ENCODE measurements around the gene CHD5. TPM values are rescaled to one million over a fixed set of nuclear protein-coding genes. Genes with fewer than 3 reads are reported as not detected.
"Not testable (repeated sequence)": the region's sequence is repeated elsewhere in the genome, so short reads cannot be mapped to it uniquely, and the experiment has no call there.

Gene CHD5
- total and polyA plus RNA-seq, 5 donors from 2014 or later, result not detected

DNA sequence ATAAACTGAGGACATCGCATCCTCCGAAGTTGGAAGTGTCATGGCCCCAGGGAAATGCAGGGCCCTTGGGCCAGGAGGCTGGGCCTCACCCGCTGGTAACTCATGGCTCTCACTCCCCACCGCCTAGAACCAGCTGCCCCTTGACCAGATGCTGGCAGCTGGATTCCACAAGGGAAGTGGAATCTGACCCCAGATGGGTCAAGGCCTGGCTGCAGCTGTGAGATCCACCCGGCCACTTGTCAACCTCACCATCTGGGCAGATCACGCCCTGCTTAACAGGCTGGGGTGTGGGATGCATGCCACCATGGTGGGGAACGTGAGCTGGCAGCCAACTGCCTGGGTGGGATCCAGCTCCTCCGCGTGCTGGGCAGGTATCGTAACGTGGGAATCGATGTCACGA is 108.9 kb downstream of the CHD5 start:
- Mint-ChIP-seq H3K4me1 (peaks cover 0 to 16% (median 8%) of the 10 kb centered on the region in 4 donors), H3K4me3 (no peak overlapping the region), H3K27me3 (no peaks in the 10 kb centered on the region), H3K36me3 (peaks cover 9% of the 10 kb centered on the region), H3K27ac (no peak overlapping the region), H3K9me3 (no peaks in the 10 kb centered on the region)
- H3K36me3 ChIP-seq (ENCODE audit: control insufficient read depth, insufficient read depth, low read length), result peaks cover 52% of the 10 kb centered on the region
- no peaks in the 10 kb centered on the region for H3K27me3 ChIP-seq (ENCODE audit: control insufficient read depth, insufficient read depth, low read length)
- ATAC-seq (ENCODE audit: low read depth in 2 of 2) (no peak), DNase-seq (no peak)
- no peak overlapping the region for H3K27ac ChIP-seq (ENCODE audit: insufficient read depth, low read length, poor library complexity, severe bottlenecking)
- no peaks in the 10 kb centered on the region for H3K4me1 ChIP-seq (ENCODE audit: control insufficient read depth, insufficient read depth, low read length, poor library complexity, severe bottlenecking)
- no peaks in the 10 kb centered on the region for H3K9me3 ChIP-seq (ENCODE audit: control insufficient read depth in 2 of 2, low read length in 2 of 2)
- H3K4me3 ChIP-seq (ENCODE audit: low read depth, low read length), result no peak overlapping the region

DNA sequence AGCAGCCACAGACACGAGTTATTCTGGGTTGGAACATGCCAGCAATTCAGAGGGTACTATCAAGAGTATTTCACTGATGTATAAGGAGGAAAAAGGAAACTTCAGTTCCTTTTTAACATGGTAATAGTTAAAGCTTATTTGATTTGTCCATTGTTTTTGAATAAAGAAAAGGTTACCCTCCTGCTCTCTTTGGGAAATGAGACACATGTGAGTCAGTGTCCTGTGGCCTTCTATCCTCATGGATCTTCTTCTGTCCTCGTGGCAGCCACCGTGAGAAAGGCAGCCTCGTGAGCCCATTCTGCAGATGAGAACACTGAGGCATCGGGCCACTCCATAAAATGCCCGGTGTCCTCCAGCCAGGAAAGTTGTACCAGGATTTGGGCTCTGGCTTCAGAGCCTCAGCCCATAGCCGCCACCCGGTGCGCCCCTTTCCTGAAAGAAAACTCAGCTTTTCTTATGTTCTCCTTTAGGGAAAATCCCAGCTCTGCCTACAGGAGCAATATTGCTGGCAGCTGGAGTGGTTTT is 109.6 kb downstream of the CHD5 start:
- no peak for ATAC-seq (ENCODE audit: low read depth in 2 of 2)
- peaks cover 5% of the 10 kb centered on the region for H3K36me3 Mint-ChIP-seq
- H3K36me3 ChIP-seq (ENCODE audit: control insufficient read depth, insufficient read depth, low read length), result peaks cover 49% of the 10 kb centered on the region

DNA sequence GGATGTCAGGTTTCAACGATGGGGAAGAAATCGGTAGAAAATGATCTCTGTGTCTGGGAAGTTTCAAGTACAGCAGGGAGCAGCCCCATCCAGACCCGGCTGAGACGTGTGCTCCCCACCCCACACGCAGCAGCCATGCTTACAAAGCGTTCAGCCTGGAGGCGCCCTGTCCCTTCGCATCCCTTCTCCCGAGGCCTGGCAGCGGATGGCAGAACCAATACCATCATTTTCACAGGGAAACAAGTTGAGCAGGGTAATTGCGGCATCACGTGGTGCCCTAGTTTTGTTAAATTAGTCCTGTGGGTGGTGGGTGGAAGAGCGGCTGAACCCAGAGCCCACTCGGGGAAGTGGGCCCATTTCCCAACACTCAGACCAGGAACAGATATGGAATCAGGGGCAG is 110.5 kb downstream of the CHD5 start:
- H3K4me3 ChIP-seq (ENCODE audit: low read depth, low read length), result no peak overlapping the region
- H3K27ac Mint-ChIP-seq, result no peak overlapping the region
- H3K27me3 ChIP-seq (ENCODE audit: control insufficient read depth, insufficient read depth, low read length), result no peaks in the 10 kb centered on the region
- no peak for DNase-seq
- no peaks in the 10 kb centered on the region for H3K9me3 ChIP-seq (ENCODE audit: control insufficient read depth in 2 of 2, low read length in 2 of 2)
- no peaks in the 10 kb centered on the region for H3K4me1 ChIP-seq (ENCODE audit: control insufficient read depth, insufficient read depth, low read length, poor library complexity, severe bottlenecking)
- peaks cover 0 to 16% (median 6%) of the 10 kb centered on the region in 4 donors for H3K4me1 Mint-ChIP-seq
- peaks cover 40% of the 10 kb centered on the region for H3K36me3 ChIP-seq (ENCODE audit: control insufficient read depth, insufficient read depth, low read length)
- no peaks in the 10 kb centered on the region for H3K36me3 Mint-ChIP-seq
- H3K27me3 Mint-ChIP-seq, result no peaks in the 10 kb centered on the region
- no peaks in the 10 kb centered on the region for H3K9me3 Mint-ChIP-seq
- no peak overlapping the region for H3K27ac ChIP-seq (ENCODE audit: insufficient read depth, low read length, poor library complexity, severe bottlenecking)
- no peak overlapping the region for H3K4me3 Mint-ChIP-seq
- no peak for ATAC-seq (ENCODE audit: low read depth in 2 of 2)

More for the DNA sequence above, 109.6 kb downstream of the CHD5 start:
- H3K4me1 ChIP-seq (ENCODE audit: control insufficient read depth, insufficient read depth, low read length, poor library complexity, severe bottlenecking), result no peaks in the 10 kb centered on the region
- H3K4me3 ChIP-seq (ENCODE audit: low read depth, low read length), result no peak overlapping the region
- H3K9me3 Mint-ChIP-seq, result no peaks in the 10 kb centered on the region
- H3K27me3 ChIP-seq (ENCODE audit: control insufficient read depth, insufficient read depth, low read length), result no peaks in the 10 kb centered on the region
- H3K4me1 Mint-ChIP-seq, result peaks cover 0 to 16% (median 8%) of the 10 kb centered on the region in 4 donors
- no peaks in the 10 kb centered on the region for H3K9me3 ChIP-seq (ENCODE audit: control insufficient read depth in 2 of 2, low read length in 2 of 2)
- no peak overlapping the region for H3K4me3 Mint-ChIP-seq
- no peak overlapping the region for H3K27ac ChIP-seq (ENCODE audit: insufficient read depth, low read length, poor library complexity, severe bottlenecking)
- no peak for DNase-seq
- H3K27ac Mint-ChIP-seq, result no peak overlapping the region
- no peaks in the 10 kb centered on the region for H3K27me3 Mint-ChIP-seq

DNA sequence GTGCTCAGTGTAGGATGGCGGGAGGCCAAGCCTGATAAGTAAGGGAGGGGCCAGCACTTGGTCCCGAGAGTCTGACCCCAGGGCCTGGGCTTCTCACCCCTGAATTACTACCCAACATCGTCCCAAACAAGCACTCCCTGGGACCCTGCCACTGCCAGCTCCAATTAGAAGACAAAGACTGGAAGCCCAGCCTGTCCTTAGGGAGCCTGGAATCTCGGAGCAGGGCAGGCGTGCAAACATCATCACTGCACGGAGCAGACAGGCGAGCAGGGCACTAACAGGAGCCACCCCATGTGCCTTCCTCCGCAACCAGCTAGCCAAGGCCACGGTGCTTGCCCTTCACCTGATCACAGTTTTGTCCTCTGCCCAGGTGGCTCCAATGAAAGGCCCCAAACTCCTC is 111.2 kb downstream of the CHD5 start:
- peaks cover 34% of the 10 kb centered on the region for H3K36me3 ChIP-seq (ENCODE audit: control insufficient read depth, insufficient read depth, low read length)
- no peak overlapping the region for H3K27ac Mint-ChIP-seq
- H3K4me3 Mint-ChIP-seq, result no peak overlapping the region
- no peaks in the 10 kb centered on the region for H3K27me3 ChIP-seq (ENCODE audit: control insufficient read depth, insufficient read depth, low read length)
- no peak overlapping the region for H3K4me3 ChIP-seq (ENCODE audit: low read depth, low read length)
- no peak overlapping the region for H3K27ac ChIP-seq (ENCODE audit: insufficient read depth, low read length, poor library complexity, severe bottlenecking)
- H3K4me1 Mint-ChIP-seq, result peaks cover 0 to 16% (median 6%) of the 10 kb centered on the region in 4 donors
- ATAC-seq (ENCODE audit: low read depth in 2 of 2) (no peak), DNase-seq (no peak)
- H3K4me1 ChIP-seq (ENCODE audit: control insufficient read depth, insufficient read depth, low read length, poor library complexity, severe bottlenecking), result no peaks in the 10 kb centered on the region
- H3K9me3 ChIP-seq (ENCODE audit: control insufficient read depth in 2 of 2, low read length in 2 of 2), result no peaks in the 10 kb centered on the region
- no peaks in the 10 kb centered on the region for H3K27me3 Mint-ChIP-seq
- no peaks in the 10 kb centered on the region for H3K36me3 Mint-ChIP-seq
- no peaks in the 10 kb centered on the region for H3K9me3 Mint-ChIP-seq

DNA sequence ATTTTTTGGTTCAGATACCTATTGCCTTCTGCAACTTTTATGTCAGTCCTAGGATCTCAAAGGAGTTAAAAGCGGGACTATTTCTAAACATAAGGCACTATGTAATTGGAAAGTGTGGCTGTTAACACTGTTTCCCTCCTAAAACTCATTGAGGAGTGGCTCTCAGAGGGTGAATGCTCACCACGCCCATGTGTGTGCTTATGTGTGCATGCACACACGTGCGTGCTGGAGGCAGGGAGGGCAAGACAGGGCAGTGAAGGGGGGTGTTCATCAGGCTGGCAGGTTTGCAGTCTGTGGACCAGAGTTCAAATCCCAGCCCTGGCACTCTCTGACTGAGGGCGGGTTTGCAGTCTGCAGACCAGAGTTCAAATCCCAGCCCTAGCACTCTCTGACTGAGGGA is 112.0 kb downstream of the CHD5 start:
- H3K4me1 ChIP-seq (ENCODE audit: control insufficient read depth, insufficient read depth, low read length, poor library complexity, severe bottlenecking), result no peaks in the 10 kb centered on the region
- no peaks in the 10 kb centered on the region for H3K9me3 ChIP-seq (ENCODE audit: control insufficient read depth in 2 of 2, low read length in 2 of 2)
- no peak overlapping the region for H3K27ac ChIP-seq (ENCODE audit: insufficient read depth, low read length, poor library complexity, severe bottlenecking)
- H3K27me3 Mint-ChIP-seq, result no peaks in the 10 kb centered on the region
- H3K9me3 Mint-ChIP-seq, result no peaks in the 10 kb centered on the region
- H3K36me3 Mint-ChIP-seq, result peaks cover 4% of the 10 kb centered on the region
- peaks cover 25% of the 10 kb centered on the region for H3K36me3 ChIP-seq (ENCODE audit: control insufficient read depth, insufficient read depth, low read length)
- DNase-seq (no peak), ATAC-seq (ENCODE audit: low read depth in 2 of 2) (no peak)
- H3K4me3 Mint-ChIP-seq, result no peak overlapping the region
- H3K4me3 ChIP-seq (ENCODE audit: low read depth, low read length), result no peak overlapping the region
- no peak overlapping the region for H3K27ac Mint-ChIP-seq
- H3K27me3 ChIP-seq (ENCODE audit: control insufficient read depth, insufficient read depth, low read length), result no peaks in the 10 kb centered on the region
- peaks cover 0 to 20% (median 10%) of the 10 kb centered on the region in 4 donors for H3K4me1 Mint-ChIP-seq

DNA sequence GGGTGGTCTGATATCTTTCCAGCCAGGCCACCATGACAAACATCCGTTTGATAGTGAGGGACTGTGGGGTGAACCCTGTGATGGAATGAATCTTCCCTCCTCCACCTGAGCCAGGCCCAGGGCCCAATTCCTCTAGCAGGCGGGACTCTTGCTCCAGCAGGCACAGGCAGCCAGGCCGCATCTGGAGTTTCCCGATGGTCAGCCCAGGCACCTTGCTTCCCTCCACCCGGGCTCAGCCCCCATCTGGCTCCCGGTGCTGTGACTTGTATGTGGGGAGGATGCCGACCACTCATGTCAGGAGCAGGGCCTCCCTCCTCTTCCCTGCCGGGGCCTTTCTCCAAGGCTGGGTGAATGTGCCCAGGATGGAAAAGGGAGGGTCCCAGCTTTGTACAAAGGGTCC is 113.4 kb downstream of the CHD5 start:
- ATAC-seq (ENCODE audit: low read depth in 2 of 2) (no peak), DNase-seq (no peak)
- Histone ChIP-seq H3K27me3 (ENCODE audit: control insufficient read depth, insufficient read depth, low read length) (no peaks in the 10 kb centered on the region), H3K9me3 (ENCODE audit: control insufficient read depth in 2 of 2, low read length in 2 of 2) (no peaks in the 10 kb centered on the region), H3K4me1 (ENCODE audit: control insufficient read depth, insufficient read depth, low read length, poor library complexity, severe bottlenecking) (no peaks in the 10 kb centered on the region), H3K4me3 (ENCODE audit: low read depth, low read length) (no peak overlapping the region), H3K36me3 (ENCODE audit: control insufficient read depth, insufficient read depth, low read length) (peaks cover 16% of the 10 kb centered on the region), H3K27ac (ENCODE audit: insufficient read depth, low read length, poor library complexity, severe bottlenecking) (no peak overlapping the region)
- Mint-ChIP-seq H3K9me3 (no peaks in the 10 kb centered on the region), H3K4me3 (peak overlapping the region in 1 of 4 donors; percentile 24), H3K27ac (no peak overlapping the region), H3K27me3 (no peaks in the 10 kb centered on the region), H3K4me1 (peaks cover 0 to 28% (median 12%) of the 10 kb centered on the region in 4 donors), H3K36me3 (peaks cover 10% of the 10 kb centered on the region)

DNA sequence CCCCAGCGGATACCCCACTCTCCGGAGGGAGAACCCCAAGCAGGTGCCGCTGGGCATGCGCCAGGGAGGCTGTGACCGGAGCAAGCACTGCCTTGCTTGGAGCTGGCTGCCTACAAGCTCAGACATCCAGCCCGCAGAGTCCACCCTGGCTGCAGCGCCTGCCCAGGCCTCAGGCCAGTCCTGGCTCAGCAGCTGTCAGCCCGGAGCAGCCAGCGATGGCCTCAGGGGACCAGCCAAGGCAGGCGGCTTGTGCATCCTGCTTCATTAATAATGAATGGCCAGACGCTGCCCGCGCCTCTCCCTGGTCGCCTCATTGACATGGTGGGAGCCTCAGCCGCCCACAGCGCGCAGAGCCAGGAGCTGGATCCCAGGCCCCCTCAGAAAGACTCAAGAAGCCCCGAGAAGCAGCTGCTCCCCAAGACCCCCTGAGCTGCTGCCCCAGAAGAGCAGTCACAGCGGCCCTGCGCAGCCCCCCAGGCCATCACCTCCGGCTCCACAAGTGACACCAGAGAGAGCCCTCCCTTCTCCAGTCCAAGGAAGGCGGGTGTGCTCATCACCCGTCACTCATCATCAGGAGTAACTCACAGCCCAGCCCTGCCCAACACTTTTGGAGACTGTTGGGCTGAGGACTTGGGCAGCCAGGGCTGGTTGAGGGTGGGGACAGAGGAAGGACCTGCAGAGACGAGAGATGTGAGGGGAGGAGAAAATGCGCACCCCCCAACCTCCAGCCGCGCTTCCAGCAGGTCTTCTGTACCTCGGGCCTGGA is 114.8 kb downstream of the CHD5 start:
- peaks cover 23% of the 10 kb centered on the region for H3K36me3 ChIP-seq (ENCODE audit: control insufficient read depth, insufficient read depth, low read length)
- ATAC-seq (ENCODE audit: low read depth in 2 of 2) (no peak), DNase-seq (no peak)
- H3K9me3 ChIP-seq (ENCODE audit: control insufficient read depth in 2 of 2, low read length in 2 of 2), result no peaks in the 10 kb centered on the region
- Mint-ChIP-seq H3K36me3 (peaks cover 10% of the 10 kb centered on the region), H3K4me1 (peaks cover 0 to 28% (median 11%) of the 10 kb centered on the region in 4 donors), H3K27ac (no peak overlapping the region), H3K4me3 (no peak overlapping the region), H3K27me3 (no peaks in the 10 kb centered on the region), H3K9me3 (no peaks in the 10 kb centered on the region)
- no peak overlapping the region for H3K27ac ChIP-seq (ENCODE audit: insufficient read depth, low read length, poor library complexity, severe bottlenecking)
- H3K4me3 ChIP-seq (ENCODE audit: low read depth, low read length), result no peak overlapping the region
- H3K27me3 ChIP-seq (ENCODE audit: control insufficient read depth, insufficient read depth, low read length), result no peaks in the 10 kb centered on the region
- H3K4me1 ChIP-seq (ENCODE audit: control insufficient read depth, insufficient read depth, low read length, poor library complexity, severe bottlenecking), result no peaks in the 10 kb centered on the region

DNA sequence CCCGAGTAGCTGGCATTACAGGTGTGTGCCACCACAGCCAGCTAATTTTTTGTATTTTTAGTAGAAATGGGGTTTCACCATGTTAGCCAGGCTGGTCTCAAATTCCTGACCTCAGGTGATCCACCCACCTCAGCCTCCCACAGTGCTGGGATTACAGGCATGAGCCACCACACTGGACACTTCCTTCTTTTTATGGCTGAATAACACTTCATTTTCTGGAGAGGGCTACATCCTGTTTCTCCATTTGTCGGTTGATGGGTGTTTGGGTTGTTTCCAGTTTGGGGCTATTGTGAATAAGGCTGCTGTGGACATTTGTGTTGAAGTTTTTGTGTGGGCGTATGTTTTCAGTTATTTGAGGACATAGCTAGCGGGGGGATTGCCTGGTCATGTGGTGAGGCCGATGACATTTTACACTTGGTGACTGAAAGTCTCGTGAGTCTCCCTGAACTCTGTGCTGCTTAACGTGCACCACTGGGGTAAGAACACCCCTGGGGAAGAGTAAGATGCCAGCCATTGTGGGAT is 116.5 kb downstream of the CHD5 start:
- not testable (repeated sequence) for H3K27me3 Mint-ChIP-seq; H3K4me1 ChIP-seq (ENCODE audit: control insufficient read depth, insufficient read depth, low read length, poor library complexity, severe bottlenecking); H3K9me3 ChIP-seq (ENCODE audit: control insufficient read depth in 2 of 2, low read length in 2 of 2); H3K9me3 Mint-ChIP-seq; H3K4me3 Mint-ChIP-seq; H3K4me3 ChIP-seq (ENCODE audit: low read depth, low read length); H3K27ac ChIP-seq (ENCODE audit: insufficient read depth, low read length, poor library complexity, severe bottlenecking); ATAC-seq (ENCODE audit: low read depth in 2 of 2); DNase-seq; H3K27me3 ChIP-seq (ENCODE audit: control insufficient read depth, insufficient read depth, low read length)
- peak overlapping the region in 1 of 3 donors; percentile 76 for H3K27ac Mint-ChIP-seq
- peaks cover 34% of the 10 kb centered on the region for H3K36me3 ChIP-seq (ENCODE audit: control insufficient read depth, insufficient read depth, low read length)
- peaks cover 0 to 29% (median 6%) of the 10 kb centered on the region in 4 donors for H3K4me1 Mint-ChIP-seq
- H3K36me3 Mint-ChIP-seq, result peaks cover 13% of the 10 kb centered on the region

All from CD4-positive, CD25-positive, alpha-beta regulatory T cell (primary cell).